ENCODE data around the gene DAPK1.

DNA sequence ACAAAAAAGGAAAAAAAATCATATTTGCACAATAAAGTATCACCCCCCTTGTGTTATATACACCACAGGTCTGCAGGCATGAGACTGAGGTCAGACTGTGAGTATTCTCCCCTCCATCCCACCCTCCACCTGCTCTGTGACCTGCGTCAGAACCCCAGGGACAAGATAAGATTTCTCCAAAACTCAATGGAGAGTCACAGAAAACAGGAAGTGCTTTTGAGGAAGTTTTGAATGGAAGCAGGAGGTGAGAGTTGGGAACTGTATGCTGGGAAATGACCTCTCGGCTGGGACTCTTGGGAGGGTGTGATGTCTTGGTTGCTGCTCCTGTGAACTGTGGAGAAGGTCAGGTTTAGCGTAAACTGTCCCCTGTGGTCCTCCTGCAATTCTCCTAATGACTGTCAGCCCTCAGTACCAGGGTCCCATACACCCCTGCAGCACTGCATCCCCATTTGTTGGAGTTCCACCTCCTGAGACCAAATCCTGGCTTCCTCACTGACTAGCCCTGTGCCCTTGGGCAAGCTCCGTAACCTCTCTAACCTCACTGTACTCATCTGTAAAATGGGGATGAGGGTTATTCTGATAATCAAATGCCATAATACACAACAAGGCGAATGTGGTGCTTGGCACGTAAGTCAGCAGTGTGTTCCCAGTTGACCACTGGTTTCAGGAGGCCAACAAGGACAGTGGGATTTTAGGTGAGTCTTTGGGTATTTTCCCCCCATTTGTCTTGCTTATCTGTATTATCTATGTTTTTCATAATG is 221.4 kb downstream of the DAPK1 start:
- TF ChIP-seq OSR2 (tag by site-specific recombination; IDR thresholded peaks at IDR 0.05) (no peak), ZBTB20 (tag by site-specific recombination; IDR thresholded peaks at IDR 0.05) (no peak), CTCF (tag by site-specific recombination; IDR thresholded peaks at IDR 0.05) (no peak), ZNF24 (tag by site-specific recombination; IDR thresholded peaks at IDR 0.05) (no peak), ZNF394 (tag by site-specific recombination; IDR thresholded peaks at IDR 0.05; ENCODE audit: borderline replicate concordance) (no peak)
